Smooth muscle cell (in vitro differentiated cells): ENCODE data around the gene CDC5L. TPM values are rescaled to one million over a fixed set of nuclear protein-coding genes. Genes with fewer than 3 reads are reported as not detected.

ENCODE experiments used
- DNase-seq: peaks from one replicate; lab custom pipeline; 2025; ENCODE audit not compliant: unreplicated experiment; lab: John Stamatoyannopoulos, UW
- H2AFZ ChIP-seq: fragments of 200-600 bp; sonication (generic); 2 replicates; pipeline ENCODE4 v1.6.0; 2016; ENCODE audit warnings: antibody characterized with exemption, low read depth, mild to moderate bottlenecking
- H3F3A ChIP-seq: fragments of 200-600 bp; sonication (generic); 2 replicates; pipeline ENCODE4 v1.6.0; 2017; ENCODE audit warnings: antibody characterized with exemption, low read depth
- H3K27ac ChIP-seq: fragments of 200-600 bp; sonication (generic); 2 replicates; pipeline ENCODE4 v1.5.1; 2016; ENCODE audit warnings: low read depth, mild to moderate bottlenecking
- H3K27me3 ChIP-seq: fragments of 200-600 bp; sonication (generic); 2 replicates; pipeline ENCODE4 v1.6.1; 2016; ENCODE audit warnings: low read depth, mild to moderate bottlenecking
- H3K36me3 ChIP-seq: fragments of 200-600 bp; sonication (generic); 2 replicates; pipeline ENCODE4 v1.5.1; 2016; ENCODE audit warnings: low read depth
- H3K4me1 ChIP-seq: fragments of 200-600 bp; sonication (generic); 2 replicates; pipeline ENCODE4 v1.5.1; 2016; ENCODE audit warnings: low read depth
- H3K4me2 ChIP-seq: fragments of 200-600 bp; sonication (generic); 2 replicates; pipeline ENCODE4 v1.6.0; 2016; ENCODE audit warnings: mild to moderate bottlenecking
- H3K4me3 ChIP-seq: fragments of 200-600 bp; sonication (generic); 2 replicates; pipeline ENCODE4 v1.5.1; 2016; ENCODE audit warnings: mild to moderate bottlenecking
- H3K79me2 ChIP-seq: fragments of 200-600 bp; sonication (generic); 2 replicates; pipeline ENCODE4 v1.6.0; 2016; ENCODE audit warnings: low read depth, mild to moderate bottlenecking
- H3K9ac ChIP-seq: fragments of 200-600 bp; sonication (generic); 2 replicates; pipeline ENCODE4 v1.6.0; 2016; ENCODE audit warnings: low read depth
- H3K9me3 ChIP-seq: fragments of 200-600 bp; sonication (generic); replicated peaks from 2 replicates; pipeline ENCODE4 v1.5.1; 2016; ENCODE audit warnings: low read depth
- H4K20me1 ChIP-seq: fragments of 200-600 bp; sonication (generic); 2 replicates; pipeline ENCODE4 v1.6.0; 2016; ENCODE audit warnings: low read depth
- WGBS: methylation state at CpG from one replicate; pipeline ENCODE4 v1.1.7; 2016; ENCODE audit warnings: low lambda C conversion rate; 5-methylcytosine and 5-hydroxymethylcytosine counted together
- polyA plus RNA-seq: library from polyadenylated mRNA; unstranded; fragments of >200 nt; fragmentation: Nextera tagmentation; extraction: Ambion mirVana; gene quantifications from 2 replicates; pipeline ENCODE4 v1.2.1, GENCODE V29; 2016
- total RNA-seq: library from RNA; depleted of rRNA; stranded (reverse); fragments of >200 nt; gene quantifications from 2 replicates; pipeline ENCODE4 v1.2.3, GENCODE V29; 2014
- TF ChIP-seq, protein P1 (sequence below): fragments of 200-600 bp; sonication (generic); IDR thresholded peaks from 2 replicates; pipeline ENCODE4 v1.5.1; 2017; ENCODE audit warnings: borderline replicate concordance, mild to moderate bottlenecking, antibody characterized with exemption; ENCODE audit not compliant: insufficient read depth, poor library complexity, severe bottlenecking

CDC5L gene
- total and polyA plus RNA-seq, 2 experiments from 2014 or later, result 12.5 to 29.7 TPM

DNA sequence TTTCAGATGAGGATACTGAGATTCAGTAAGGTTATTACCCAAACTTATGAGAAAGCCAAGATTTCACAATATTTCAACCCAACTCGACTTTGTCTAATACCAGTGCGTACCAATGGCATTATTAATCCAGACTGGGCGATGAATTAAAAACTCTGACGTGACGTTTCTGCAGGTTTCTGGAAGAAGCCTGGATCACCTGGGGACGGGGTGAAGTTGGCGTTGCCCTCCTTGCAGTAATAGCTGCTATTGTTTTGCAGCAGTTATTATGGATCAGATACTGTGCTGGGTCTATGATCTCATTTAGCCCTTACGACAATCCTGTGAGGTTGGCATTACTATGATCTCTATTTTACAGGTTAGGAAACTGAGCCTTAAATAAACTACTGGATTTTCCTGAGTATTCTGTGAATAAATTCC lies 569 bp upstream of the CDC5L start:
- TF ChIP-seq, protein P1, sequence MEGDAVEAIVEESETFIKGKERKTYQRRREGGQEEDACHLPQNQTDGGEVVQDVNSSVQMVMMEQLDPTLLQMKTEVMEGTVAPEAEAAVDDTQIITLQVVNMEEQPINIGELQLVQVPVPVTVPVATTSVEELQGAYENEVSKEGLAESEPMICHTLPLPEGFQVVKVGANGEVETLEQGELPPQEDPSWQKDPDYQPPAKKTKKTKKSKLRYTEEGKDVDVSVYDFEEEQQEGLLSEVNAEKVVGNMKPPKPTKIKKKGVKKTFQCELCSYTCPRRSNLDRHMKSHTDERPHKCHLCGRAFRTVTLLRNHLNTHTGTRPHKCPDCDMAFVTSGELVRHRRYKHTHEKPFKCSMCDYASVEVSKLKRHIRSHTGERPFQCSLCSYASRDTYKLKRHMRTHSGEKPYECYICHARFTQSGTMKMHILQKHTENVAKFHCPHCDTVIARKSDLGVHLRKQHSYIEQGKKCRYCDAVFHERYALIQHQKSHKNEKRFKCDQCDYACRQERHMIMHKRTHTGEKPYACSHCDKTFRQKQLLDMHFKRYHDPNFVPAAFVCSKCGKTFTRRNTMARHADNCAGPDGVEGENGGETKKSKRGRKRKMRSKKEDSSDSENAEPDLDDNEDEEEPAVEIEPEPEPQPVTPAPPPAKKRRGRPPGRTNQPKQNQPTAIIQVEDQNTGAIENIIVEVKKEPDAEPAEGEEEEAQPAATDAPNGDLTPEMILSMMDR, result no peak
- 14% methylated on average over 8 of the region's 8 CpGs for WGBS
- no peak for DNase-seq
- H3K27ac ChIP-seq, result peak overlapping the region; percentile 93
- H3K36me3 ChIP-seq, result no peaks in the 10 kb centered on the region
- H3K4me3 ChIP-seq, result peak overlapping the region; percentile 71
- peaks cover 22% of the 10 kb centered on the region for H3K4me1 ChIP-seq
- peak overlapping the region; percentile 96 for H3K9ac ChIP-seq
- H3F3A ChIP-seq, result peaks cover 4% of the 10 kb centered on the region
- H3K27me3 ChIP-seq, result no peaks in the 10 kb centered on the region
- H3K79me2 ChIP-seq, result peaks cover 27% of the 10 kb centered on the region
- H3K9me3 ChIP-seq, result no peaks in the 10 kb centered on the region
- H4K20me1 ChIP-seq, result peaks cover 35% of the 10 kb centered on the region
- H2AFZ ChIP-seq, result peak overlapping the region; percentile 75
- peak overlapping the region; percentile 99 for H3K4me2 ChIP-seq

DNA sequence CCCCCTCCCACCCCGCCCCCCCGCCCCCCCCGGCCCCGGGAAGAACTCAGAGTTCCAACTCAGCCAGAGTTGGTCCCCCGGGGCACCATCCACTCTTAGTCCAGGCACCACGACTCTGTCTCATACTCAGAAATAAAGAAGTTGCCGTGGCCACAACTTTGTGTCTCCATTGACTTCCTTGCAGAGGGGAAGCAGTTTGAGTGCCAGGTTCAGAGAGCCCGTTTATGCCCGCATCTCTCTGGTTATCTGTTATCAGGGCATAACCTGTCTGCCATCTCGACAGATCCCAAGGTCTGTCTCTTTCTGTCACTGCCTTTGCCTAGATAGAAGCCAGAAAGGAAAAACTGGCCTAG lies 605 bp downstream of the CDC5L start:
- H2AFZ ChIP-seq, result peak overlapping the region; percentile 83
- peak overlapping the region; percentile 96 for H3K9ac ChIP-seq
- peak overlapping the region; percentile 71 for H3K4me3 ChIP-seq
- 3% methylated on average over 10 of the region's 10 CpGs for WGBS
- peak overlapping the region; percentile 93 for H3K27ac ChIP-seq
- H3K9me3 ChIP-seq, result no peaks in the 10 kb centered on the region
- peaks cover 8% of the 10 kb centered on the region for H3K36me3 ChIP-seq
- peaks cover 27% of the 10 kb centered on the region for H3K79me2 ChIP-seq
- peaks cover 4% of the 10 kb centered on the region for H3F3A ChIP-seq
- H3K4me2 ChIP-seq, result peak overlapping the region; percentile 99
- TF ChIP-seq, protein P1, result no peak
- H3K4me1 ChIP-seq, result peaks cover 22% of the 10 kb centered on the region
- no peaks in the 10 kb centered on the region for H3K27me3 ChIP-seq
- DNase-seq, result no peak
- peaks cover 42% of the 10 kb centered on the region for H4K20me1 ChIP-seq

DNA sequence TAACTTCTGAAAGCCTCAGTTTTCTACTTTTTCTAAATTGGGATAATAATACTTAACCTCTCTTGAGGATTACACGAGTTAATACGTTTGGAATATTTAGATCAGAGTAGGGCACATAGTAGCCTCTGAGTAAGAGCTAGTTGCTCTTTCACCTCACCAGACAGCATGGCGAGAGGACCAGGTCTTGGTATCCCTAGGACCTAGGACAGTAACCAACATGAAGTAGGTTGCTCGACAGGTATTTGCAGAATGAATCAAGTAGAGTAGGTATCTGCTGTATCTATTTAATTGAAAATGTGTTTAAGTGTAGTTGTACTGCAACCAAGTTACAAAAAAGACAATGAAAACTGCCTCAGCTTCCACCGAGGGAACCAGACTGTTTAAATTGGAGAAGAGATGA lies 1.4 kb downstream of the CDC5L start:
- Histone ChIP-seq H3K79me2 (peaks cover 27% of the 10 kb centered on the region), H3K9ac (peak overlapping the region; percentile 96), H3K36me3 (peaks cover 12% of the 10 kb centered on the region), H3K9me3 (no peaks in the 10 kb centered on the region), H3K27me3 (no peaks in the 10 kb centered on the region), H4K20me1 (peaks cover 48% of the 10 kb centered on the region), H3K4me3 (peak overlapping the region; percentile 71), H3K4me2 (peak overlapping the region; percentile 99), H2AFZ (no peak overlapping the region), H3K4me1 (peaks cover 22% of the 10 kb centered on the region), H3F3A (peaks cover 4% of the 10 kb centered on the region), H3K27ac (no peak overlapping the region)
- TF ChIP-seq, protein P1, result no peak
- DNase-seq, result no peak
- 75% methylated on average over 5 of the region's 5 CpGs for WGBS

DNA sequence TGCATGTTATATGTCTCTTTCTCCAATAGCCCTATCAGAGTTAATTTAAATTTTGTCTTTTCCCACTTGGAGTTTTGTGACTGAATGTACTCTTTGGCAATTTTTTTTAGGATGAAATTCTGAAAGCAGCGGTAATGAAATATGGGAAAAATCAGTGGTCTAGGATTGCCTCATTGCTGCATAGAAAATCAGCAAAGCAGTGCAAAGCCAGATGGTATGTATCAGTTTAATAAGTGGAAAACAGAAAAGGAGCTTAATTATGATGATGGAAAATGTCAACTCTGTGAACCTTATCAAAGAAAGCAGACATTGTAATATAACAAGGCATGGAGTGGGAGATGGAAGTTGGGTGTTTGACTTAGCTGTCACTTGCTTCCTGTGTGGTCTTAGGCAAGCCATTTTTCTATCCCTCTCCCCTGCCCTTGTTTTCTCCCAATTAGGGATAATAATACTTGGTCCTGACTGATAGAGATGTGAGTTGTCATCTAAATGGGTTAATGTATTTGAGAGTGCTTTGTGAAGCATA lies 2.7 kb downstream of the CDC5L start:
- peak overlapping the region; percentile 99 for H3K4me2 ChIP-seq
- no peak overlapping the region for H3K4me3 ChIP-seq
- 100% methylated on average over 1 of the region's 1 CpG for WGBS

More for the DNA sequence above, 2.7 kb downstream of the CDC5L start:
- no peak for DNase-seq
- Histone ChIP-seq H4K20me1 (peaks cover 51% of the 10 kb centered on the region), H3F3A (peaks cover 4% of the 10 kb centered on the region), H3K27me3 (no peaks in the 10 kb centered on the region), H2AFZ (no peak overlapping the region), H3K4me1 (peaks cover 22% of the 10 kb centered on the region), H3K27ac (no peak overlapping the region), H3K79me2 (peaks cover 27% of the 10 kb centered on the region), H3K36me3 (peaks cover 18% of the 10 kb centered on the region), H3K9me3 (no peaks in the 10 kb centered on the region), H3K9ac (no peak overlapping the region)
- TF ChIP-seq, protein P1, result no peak
